Prostate gland (tissue), 2 donors: ENCODE data around the gene ZBTB21.

Experiments used
- POLR2A ChIP-seq: fragments of 450-650 bp; IDR thresholded peaks from one replicate; pipeline ENCODE4 v1.6.1; 2016; ENCODE audit warnings: antibody characterized with exemption, mild to moderate bottlenecking
- TF ChIP-seq, protein P1 (sequence below), 4 experiments: fragments of 200-600 bp in 2 of 4; fragments of 450-650 bp in 2 of 4; sonication (generic) in 2 of 4; IDR thresholded peaks; 1 replicate in 3 of 4; 2 replicates in 1 of 4; pipeline ENCODE4 v1.5.1; 2016 to 2019; ENCODE audit warnings: antibody characterized with exemption in 4 of 4, mild to moderate bottlenecking in 2 of 4, moderate library complexity in 2 of 4

DNA sequence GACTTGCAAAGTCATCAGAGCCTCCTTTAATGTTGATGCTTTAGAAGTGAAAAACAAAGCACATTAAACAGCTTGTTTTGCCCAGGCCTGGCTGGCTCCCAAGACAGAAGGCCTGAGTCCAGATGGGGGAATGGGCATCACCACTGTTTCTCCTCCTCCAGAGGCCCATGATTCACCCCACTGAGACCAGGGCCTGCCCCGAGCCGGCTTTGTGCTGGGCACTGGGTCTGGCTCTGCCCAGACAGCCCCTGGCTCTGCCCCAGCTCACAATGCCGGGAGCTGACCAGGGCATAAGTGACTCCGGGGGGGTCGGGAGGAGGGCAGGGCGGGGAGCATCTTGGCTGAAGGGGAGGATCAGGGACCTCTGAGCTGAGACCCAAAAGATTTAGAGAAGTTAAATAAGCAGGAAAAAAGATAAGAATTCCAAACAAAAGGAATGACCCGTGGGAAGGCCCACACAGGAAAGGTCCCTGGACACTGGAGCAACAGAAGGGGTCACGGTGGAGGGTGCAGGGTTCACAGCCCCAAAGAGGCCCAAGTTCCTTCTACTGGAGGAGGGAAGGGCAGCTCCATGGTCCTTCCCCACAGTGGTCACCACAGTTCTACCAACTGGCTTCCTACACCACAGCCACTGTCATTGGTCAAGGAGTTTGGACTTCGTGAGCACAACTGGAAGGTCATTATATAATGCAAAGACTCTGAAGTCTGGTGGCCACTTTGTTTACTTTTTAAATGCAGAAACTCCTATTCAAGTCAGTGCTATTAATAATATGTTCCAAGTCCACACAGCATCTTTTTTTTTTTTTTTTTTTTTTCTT lies 61.9 kb downstream of the ZBTB21 start:
- TF ChIP-seq, protein P1, sequence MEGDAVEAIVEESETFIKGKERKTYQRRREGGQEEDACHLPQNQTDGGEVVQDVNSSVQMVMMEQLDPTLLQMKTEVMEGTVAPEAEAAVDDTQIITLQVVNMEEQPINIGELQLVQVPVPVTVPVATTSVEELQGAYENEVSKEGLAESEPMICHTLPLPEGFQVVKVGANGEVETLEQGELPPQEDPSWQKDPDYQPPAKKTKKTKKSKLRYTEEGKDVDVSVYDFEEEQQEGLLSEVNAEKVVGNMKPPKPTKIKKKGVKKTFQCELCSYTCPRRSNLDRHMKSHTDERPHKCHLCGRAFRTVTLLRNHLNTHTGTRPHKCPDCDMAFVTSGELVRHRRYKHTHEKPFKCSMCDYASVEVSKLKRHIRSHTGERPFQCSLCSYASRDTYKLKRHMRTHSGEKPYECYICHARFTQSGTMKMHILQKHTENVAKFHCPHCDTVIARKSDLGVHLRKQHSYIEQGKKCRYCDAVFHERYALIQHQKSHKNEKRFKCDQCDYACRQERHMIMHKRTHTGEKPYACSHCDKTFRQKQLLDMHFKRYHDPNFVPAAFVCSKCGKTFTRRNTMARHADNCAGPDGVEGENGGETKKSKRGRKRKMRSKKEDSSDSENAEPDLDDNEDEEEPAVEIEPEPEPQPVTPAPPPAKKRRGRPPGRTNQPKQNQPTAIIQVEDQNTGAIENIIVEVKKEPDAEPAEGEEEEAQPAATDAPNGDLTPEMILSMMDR (IDR thresholded peaks at IDR 0.05): no peak
- TF ChIP-seq POLR2A: no peak
